HG03520 (cell line): Measurements from ENCODE around the gene PLPP7.

Source experiments
- ATAC-seq: cut with Tn5 transposase; IDR thresholded peaks from one replicate; pipeline ENCODE4 v1.9.1; 2021; ENCODE audit warnings: mild to moderate bottlenecking, moderate library complexity; ENCODE audit not compliant: unreplicated experiment

PLPP7 gene

GRCh38 chr9:131302244-131303075 lies 12.9 kb downstream of the PLPP7 start:
- ATAC-seq: no peak

- no peak for ATAC-seq
Measured at GRCh38 chr9:131303381-131304321, 14.1 kb downstream of the PLPP7 start.

GRCh38 chr9:131304676-131305355 lies 15.3 kb downstream of the PLPP7 start:
- ATAC-seq: no peak

- no peak for ATAC-seq
Measured at GRCh38 chr9:131306397-131307004, 17.0 kb downstream of the PLPP7 start.

- no peak for ATAC-seq
Measured at GRCh38 chr9:131307974-131308373, 18.5 kb downstream of the PLPP7 start.

- ATAC-seq: no peak
Measured at GRCh38 chr9:131308452-131308851, 18.9 kb downstream of the PLPP7 start.

GRCh38 chr9:131308906-131309529 lies 19.5 kb downstream of the PLPP7 start:
- ATAC-seq: no peak

- no peak for ATAC-seq
Measured at GRCh38 chr9:131309530-131310276, 20.2 kb downstream of the PLPP7 start.

- no peak for ATAC-seq
Measured at GRCh38 chr9:131310833-131311554, 21.5 kb downstream of the PLPP7 start.

- no peak for ATAC-seq
Measured at GRCh38 chr9:131312246-131312645, 22.7 kb downstream of the PLPP7 start.

- no peak for ATAC-seq
Measured at GRCh38 chr9:131312822-131313770, 23.6 kb downstream of the PLPP7 start.

GRCh38 chr9:131318231-131319085 lies 28.9 kb downstream of the PLPP7 start:
- ATAC-seq: no peak

GRCh38 chr9:131319486-131319885 lies 30.0 kb downstream of the PLPP7 start:
- ATAC-seq: no peak

GRCh38 chr9:131320031-131320685 lies 30.6 kb downstream of the PLPP7 start:
- ATAC-seq: no peak

- ATAC-seq: no peak
Measured at GRCh38 chr9:131323629-131324028, 34.1 kb downstream of the PLPP7 start.
